NCI-H748 (cell line): ENCODE results near the gene CAPN11.

Source experiments
- DNase-seq: peaks from one replicate; lab custom pipeline; 2025; ENCODE audit not compliant: unreplicated experiment; lab: John Stamatoyannopoulos, UW

The CAPN11 gene

DNA sequence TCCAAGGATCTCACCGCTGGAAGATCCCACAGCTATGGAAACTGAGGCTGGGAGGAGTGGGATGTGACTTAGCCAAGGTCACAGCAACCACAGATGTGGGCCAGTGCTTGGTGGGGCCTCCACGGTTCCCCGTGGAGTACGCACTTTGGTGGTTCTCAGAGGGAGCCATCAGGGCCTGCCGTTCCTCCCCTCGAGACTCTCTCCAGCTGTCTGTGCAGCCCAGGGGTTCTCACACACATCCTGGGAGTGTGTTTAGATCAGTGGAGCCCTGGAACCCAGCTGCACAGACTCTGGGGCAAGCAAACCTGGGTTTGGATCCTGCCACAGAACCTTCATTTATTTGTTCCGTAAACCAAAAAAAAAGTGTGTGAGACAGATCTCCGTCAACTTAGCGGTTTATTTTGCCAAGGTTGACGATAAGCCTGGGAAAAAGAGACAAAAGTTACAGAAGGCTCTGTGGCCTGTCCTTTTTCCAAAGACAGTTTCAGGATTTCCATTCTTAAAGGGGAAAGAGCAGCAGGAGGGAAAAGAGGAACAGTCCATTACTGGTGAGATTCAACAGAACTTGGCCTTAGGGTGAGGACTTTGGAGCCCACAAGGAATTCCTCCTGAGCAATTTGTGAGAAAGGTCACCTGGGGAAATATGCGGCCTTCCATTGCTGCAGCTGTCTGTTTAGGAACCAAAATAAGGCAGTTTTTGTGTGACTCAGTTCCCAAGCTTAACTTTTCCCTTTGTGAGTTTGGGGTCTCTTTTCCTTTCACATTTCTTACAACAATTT lies 44.5 kb downstream of the CAPN11 start:
- DNase-seq, result no peak

DNA sequence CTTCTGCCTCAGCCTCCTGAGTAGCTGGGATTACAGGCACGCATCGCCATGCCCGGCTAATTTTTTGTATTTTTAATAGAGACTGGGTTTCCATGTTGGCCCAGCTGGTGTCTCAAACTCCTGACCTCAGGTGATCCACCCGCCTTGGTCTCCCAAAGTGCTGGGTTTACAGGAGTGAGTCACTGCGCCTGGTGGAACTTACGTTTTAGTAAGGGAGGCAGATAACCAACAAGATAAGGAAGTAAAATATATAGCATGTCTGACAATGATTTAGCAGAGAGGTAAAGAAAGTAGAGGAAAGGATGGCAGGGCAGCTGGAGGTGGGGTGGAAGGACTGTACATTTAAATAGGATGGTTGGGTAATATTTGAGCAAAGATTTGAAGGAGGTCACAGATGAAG lies 45.3 kb downstream of the CAPN11 start:
- DNase-seq, result no peak

DNA sequence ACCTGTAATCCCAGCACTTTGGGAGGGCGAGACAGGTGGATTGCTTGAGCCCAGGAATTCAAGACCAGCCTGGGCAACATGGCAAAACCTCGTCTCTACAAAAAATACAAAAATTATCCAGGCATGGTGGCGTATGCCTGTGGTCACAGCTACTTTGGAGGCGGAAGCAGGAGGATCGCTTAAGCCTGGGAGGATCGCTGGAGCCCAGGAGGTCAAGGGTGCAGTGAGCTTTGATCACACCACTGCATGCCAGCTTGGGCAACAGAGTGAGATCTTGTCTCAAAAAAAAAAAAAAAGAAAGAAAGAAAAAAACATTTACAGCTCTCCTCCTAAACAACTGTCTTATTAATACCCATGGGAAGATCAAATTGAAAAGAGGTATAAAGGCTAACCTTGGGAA lies 49.3 kb downstream of the CAPN11 start:
- DNase-seq, result no peak

DNA sequence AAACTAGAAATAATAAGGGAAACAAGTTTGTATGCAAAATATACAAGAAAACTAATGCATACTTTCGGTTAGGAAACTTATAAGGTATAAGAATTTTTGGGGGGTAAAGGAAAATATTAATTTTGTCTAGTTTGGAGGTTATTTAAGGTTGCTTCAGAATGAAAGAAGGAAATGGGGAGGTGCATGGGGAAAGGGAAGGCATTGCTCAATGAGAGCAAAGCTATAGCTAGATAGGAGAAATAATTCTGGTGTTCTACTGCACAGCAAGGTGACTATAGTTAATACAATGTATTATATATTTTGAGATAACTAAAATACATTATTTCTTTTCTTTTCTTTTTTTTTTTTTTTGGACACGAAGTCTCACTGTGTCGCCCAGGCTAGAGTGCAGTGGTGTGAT lies 52.7 kb downstream of the CAPN11 start:
- no peak for DNase-seq

DNA sequence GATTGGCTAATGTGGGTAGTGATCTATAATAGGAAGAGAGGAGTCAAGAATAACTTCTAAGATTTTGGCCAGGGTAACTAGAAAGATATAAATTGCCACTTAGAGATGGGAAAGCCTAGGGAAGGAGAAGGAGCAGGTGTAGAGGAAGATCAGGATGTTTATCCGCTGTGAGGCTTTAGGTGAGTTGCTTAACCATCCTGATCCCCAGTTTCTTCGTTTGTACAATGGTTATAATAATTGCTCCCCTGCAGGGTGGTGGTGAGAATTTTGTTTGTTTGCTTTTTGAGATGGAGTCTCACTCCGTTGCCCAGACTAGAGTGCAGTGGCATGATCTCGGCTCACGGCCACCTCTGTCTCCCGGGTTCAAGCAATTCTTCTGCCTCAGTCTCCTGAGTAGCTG lies 55.7 kb downstream of the CAPN11 start:
- DNase-seq, result no peak

DNA sequence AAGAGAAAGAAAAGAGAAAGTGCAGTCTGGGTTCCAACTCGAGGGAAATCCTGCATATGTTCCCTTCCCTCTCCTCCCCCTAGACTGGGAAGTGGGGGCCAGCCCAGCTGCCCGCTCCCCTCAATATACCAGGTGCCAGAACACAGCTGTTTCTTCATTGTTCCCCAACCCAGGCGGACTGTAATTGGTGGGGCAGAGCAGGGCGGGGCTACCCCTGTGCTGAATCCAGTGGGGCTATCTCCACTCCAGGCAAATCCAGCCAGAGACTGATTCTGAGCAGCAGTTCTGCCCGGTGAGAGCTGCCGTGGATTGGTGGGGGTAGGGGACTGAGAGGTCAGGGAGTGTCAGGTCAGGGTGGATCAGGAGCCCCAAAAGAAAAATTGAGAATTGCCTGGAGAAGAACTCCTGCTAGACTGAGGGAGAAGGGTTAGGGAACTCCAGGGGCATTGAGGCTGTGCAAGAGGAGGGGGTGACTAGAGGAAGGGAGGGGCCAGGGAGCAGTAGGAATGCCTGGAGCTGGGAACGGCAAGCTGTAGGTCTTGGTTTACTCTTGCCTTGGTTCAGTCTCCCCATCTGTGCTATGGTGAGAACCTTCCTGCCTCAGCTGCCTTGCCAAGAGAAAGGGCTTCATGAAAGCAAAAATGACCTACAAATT lies 58.2 kb downstream of the CAPN11 start, which contains the start of gene MYMX:
Gene MYMX (plus strand): TSS at position 250 of the 655 bp plus-strand sequence. CDS start 546 bp downstream, outside the sequence.
- DNase-seq, result peak; percentile 58

DNA sequence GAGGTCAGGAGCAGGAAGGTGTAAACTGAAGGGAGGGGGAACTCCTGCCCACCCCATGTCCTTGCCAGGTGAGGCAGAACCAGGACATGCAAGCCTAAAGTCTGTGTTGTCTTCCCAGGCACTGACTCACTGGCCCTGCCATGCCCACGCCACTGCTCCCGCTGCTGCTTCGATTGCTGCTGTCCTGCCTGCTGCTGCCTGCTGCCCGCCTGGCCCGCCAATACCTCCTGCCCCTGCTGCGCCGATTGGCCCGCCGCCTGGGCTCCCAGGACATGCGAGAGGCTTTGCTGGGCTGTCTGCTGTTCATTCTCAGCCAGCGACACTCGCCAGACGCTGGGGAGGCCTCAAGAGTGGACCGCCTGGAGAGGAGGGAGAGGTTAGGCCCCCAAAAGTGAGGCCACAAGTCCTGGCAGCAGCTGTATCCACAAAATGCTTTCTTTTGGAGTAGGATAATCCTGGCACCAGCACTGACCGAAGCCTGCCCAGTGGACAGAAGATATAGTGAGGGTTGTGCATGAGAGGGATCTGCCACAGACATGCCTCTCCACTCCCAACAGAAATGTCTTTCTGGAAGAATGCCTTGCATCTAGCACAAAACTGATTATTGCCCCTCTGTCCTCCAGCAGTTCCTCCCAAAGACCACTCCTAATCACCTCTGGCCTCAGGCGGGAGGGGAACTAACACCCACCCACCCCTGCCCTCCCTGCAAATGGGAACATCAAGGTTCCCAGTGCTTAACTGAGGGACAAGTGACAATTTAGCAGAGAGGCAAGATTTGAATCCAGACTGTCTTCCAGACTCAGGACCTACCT lies 58.9 kb downstream of the CAPN11 start:
- DNase-seq, result no peak

DNA sequence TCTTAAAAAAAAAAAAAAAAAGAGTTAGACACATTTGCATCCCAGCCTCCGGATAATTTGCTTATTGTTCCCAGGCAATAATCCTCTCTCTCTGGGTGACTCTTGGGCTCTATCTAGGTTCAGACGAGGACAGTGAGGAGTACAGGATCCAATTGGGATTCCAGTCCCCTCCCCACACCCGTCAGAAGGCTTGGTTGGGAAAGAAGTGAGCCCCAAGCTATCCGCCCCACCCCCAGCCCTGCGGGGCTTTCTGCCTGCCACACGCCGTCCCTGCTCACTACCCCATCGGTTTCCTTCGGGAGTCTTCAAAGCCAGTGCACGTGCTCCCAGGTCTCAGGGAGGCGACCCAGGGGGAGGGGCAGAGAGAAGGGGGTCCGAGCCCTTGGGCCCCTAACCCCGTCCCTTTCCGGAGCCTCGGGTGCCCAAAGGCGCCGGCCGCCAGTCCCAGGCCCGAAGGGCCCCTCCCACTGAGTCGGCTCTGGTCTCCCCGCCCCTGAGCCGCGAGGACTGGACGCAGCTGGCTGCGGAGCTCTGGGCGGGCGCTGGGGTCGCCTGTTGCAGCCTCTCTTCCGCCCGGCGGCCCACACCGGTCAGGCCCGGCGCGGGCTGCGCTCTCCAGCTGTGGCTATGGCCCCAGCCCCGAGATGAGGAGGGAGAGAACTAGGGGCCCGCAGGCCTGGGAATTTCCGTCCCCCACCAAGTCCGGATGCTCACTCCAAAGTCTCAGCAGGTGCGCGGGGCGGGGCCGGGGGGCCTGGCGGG lies 60.6 kb downstream of the CAPN11 start:
- peak; percentile 88 for DNase-seq

DNA sequence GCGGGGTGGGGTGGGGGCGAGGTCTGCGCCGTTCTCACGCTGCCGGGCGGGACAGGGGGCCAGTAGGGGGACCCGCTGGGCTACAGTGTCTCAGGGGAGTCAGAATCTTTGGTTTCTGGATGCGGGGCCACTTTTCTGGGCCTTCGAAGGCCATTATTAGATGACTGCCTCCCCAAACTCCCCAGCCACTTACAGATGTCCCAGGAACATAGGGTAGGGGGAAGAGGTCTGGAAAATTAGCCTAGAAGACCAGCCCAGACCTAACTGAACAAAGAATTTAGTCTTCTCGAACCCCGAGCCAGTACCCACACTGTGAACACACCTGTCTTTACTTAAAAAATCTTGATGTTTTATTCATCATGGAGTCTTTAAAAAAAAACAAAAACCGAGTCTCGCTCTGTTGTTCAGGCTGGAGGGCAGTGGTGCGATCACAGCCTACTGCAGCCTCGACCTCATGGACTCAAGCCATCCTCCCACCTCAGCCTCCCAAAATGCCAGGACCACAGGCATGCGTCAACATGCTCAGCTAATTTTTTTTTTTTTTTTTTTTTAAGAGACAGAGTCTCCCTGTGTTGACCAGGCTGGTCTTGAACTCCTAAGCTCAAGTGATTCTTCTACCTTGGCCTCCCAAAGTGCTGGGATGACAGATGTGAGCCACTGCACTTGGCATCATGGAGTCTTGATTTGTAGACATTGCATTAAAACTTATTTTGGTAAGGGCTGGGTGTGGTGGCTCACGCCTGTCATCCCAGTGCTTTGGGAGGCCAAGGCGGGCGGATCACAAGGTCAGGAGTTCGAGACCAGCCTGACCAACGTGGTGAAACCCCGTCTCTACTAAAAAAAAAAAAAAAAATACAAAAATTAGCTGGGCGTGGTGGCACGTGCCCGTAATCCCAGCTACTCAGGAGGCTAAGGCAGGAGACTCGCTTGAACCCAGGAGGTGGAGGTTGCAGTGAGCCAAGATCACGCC lies 61.5 kb downstream of the CAPN11 start:
- no peak for DNase-seq

DNA sequence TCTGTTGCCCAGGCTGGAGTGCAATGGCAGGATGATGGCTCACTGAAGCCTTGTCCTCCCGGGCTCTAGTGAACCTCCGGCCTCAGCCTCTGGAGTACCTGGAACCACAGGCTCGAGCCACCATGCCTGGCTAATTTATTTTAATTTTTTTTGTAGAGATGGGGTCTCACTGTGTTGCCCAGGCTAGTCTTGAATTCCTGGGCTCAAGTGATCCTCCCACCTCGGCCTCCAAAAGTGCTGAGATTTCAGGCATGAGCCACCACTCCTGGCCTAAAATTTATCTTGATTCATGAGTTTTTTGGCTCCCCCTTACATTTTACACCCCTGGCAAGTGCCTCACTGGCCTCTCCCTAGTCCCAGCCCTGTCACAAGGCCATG lies 62.3 kb downstream of the CAPN11 start:
- DNase-seq, result no peak

DNA sequence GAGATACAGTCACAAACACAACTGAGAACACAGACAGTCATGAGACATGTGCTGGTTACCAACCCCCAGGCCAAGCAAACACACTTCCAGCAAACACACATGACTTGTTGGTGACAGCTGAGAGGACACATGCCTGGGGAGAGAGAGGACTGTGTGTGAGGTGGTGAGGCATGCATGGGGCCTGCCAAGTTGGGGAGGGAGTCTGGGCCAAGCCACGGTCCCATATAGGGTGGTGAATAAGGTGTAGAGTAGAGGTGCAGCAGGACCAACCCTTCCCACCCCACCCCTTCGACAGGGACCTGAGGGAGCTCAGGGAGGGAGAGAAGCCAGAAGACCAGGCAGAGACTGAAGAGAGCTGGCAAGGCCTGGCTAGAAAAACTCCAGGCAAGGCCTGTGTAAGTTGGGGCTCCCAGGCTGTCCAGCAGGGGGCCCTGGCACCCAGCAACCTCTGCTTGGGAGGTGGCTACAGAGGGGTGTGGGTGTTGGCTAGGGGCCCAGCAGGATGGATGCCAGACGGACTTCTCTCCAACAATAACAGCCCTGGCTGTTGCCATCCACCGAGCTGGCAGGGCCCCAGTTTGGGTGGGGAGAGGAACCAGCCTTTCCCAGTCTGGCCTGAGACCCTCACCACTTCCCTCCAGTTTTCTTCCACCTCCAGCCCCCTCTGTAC lies 62.8 kb downstream of the CAPN11 start:
- DNase-seq, result peak; percentile 62

DNA sequence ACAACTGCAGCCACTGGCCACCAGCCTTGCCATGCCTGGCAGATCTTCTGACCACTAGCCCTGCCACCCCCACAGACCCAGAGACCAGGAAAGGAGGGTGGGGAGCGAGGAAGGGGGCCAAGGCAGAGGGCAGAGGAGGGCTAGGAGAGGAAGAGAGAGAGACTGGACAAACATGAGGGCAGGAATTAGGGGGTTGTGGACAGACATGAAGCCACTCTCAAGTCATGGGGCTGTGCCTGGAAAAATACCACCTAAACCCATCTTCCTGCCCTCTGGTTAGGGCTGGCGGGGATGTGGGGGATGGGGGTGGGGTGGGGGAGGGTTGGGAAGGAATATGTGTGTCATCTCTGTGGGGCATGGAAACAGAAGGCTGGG lies 63.3 kb downstream of the CAPN11 start:
- no peak for DNase-seq

DNA sequence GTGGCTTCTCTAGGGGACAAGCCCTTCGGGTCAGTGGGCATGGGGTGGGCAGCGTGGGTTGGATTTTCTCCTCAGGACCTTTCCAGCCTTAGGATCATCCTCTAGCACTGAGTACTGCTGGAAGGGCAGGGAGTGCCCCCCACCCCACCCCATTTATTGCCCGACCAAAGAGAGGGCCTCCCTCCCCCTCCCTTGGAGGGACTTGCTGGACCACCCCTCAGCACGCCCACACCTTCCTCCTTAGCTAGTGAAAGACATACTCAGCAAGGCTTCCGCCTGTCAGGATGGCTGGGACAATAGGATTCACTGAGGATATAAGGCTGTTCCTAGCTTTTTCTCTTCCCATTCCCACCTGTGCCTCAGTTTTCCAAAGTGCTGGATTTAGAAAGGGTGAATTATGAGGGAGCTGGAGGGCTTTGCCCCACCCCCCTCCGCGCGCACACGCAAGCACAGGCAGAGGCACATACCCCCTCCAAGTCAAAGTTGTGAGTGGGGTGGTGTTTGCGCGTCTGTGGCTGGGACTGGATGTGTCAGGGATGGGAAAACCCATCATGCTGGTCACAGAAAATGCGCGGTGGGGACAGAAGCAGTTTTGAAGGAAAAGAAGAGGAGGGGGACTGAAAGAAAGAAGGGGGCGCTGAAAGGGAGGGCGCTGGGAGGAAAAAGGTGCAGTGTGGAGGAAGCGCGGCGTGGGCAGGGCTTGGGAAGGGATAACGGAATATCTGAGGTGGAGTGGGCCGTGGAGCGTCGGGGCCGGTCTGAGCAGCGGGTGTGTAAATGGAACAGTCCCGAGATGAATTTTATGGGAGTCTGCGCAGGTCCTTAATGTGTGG lies 64.1 kb downstream of the CAPN11 start:
- no peak for DNase-seq

DNA sequence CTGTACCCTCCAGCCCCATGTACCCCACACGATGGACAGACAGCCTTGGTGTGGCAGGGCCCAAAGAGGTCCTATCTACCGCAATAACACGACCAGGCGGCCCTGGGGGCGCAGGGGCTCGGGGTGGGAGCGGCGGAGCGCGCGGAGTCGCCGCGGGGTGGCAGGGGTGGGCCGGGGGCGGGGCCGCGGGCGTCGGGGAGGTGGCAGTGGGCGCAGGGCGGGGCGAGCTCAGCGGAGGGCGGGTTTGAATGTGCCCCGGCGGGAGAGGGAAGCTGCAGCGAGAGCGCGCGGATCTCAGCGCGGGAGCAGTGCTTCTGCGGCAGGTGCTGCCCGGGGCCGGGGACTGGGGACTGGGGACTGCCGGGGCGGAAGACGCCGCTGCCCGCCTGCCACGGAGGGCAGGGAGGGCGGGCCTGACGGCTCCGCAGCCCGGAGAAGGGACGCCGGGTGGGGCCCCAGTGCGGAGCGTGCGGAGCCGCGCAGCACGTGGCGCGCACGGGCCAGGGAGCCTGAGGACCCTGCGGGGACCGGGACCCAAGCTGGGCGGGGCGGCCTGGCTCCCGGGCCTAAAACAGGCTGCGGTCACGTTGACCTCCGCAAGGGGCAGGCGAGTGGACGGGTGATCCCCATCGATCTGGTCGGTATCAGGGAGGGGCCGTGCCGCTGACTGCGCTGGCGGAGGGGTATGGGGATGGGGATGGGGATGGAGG lies 64.9 kb downstream of the CAPN11 start, which contains the start of gene SLC29A1:
Gene SLC29A1 (plus strand): TSS at position 277 of the 710 bp plus-strand sequence. CDS start 3,719 bp downstream, outside the sequence.
- peak; percentile 91 for DNase-seq

DNA sequence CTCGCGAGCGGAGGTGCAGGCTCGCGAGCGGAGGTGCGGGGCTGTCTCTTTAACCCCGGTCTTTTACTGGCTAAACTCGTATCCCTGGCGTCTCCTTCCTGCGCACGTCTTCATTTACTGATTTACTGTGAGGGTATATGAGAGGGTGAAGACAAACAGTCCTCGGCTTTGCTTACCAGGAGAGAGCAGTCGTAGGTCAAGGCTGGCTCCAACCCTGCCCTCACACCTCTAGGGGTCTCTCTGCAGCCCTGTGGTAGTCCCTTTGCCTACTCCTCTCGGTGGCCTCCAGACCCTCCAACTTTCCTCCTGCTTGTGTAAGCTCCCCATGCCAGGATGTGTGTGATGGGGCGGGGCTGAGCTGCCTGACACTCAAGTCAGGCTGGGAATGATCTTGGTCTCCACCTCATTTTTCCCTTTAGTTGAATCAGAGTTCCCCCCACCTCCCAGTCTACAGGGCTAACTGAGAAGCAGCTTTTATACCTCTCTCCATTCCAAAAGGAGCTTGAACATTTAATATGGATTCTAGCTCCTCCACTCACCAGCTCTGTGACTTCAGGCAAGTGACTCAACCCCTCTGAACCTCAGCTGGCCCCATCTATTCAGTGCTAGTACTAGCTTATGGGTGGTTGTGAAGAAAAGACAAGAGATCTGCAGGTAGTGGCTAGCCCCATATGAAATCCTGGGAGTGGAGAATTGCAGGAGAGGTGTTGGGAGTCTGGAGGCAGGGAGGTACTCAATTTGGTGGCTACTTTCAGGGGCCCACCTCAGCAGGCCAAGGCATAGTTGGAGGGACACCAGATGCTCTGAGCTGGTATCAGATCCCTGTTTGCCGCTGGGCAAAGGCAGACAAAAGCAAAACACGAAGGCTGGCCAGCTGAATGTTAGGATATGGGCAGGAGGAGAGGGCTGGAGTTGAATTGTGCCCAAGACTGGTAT lies 65.7 kb downstream of the CAPN11 start:
- peak; percentile 69 for DNase-seq

DNA sequence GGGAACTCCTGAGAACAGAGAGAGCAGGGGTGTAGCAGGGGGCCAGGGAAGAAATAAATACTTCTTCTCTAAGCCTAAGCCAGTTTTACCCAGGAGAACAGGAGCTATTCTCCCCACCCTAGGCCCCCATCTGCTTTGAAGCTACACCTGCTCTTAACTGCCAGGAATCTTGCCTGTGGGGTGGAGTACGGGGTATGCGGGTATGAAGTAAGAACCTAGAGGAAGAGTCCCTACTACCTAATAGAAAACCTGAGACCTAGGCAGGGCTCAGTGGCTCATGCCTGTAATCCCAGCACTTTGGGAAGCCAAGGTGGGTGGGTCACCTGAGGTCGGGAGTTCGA lies 66.3 kb downstream of the CAPN11 start:
- DNase-seq, result no peak
